GM18526 (cell line): ENCODE results near the gene ABCC4.

Experiments used
- POLR2A ChIP-seq: IDR thresholded peaks from 3 replicates; pipeline ENCODE4 v1.6.1; 2011; ENCODE audit not compliant: insufficient read length; ENCODE audit errors: extremely low read depth

The ABCC4 gene

GRCh38 chr13:95317039-95317989 is 16.1 kb upstream of the ABCC4 start:
- TF ChIP-seq POLR2A, result no peak

- no peak for TF ChIP-seq POLR2A
These were observed 14.5 kb upstream of the ABCC4 start for GRCh38 chr13:95315752-95316151.

GRCh38 chr13:95307507-95307906 is 6.3 kb upstream of the ABCC4 start:
- no peak for TF ChIP-seq POLR2A

GRCh38 chr13:95304453-95304852 is 3.2 kb upstream of the ABCC4 start:
- TF ChIP-seq POLR2A, result no peak

GRCh38 chr13:95301968-95302393 is 730 bp upstream of the ABCC4 start:
- TF ChIP-seq POLR2A, result no peak

GRCh38 chr13:95300625-95301182 is 547 bp downstream of the ABCC4 start:
- TF ChIP-seq POLR2A, result no peak

GRCh38 chr13:95298971-95299621 is 2.2 kb downstream of the ABCC4 start:
- TF ChIP-seq POLR2A, result no peak

- TF ChIP-seq POLR2A, result no peak
These were observed 2.9 kb downstream of the ABCC4 start for GRCh38 chr13:95298169-95298965.

- no peak for TF ChIP-seq POLR2A
These were observed 4.8 kb downstream of the ABCC4 start for GRCh38 chr13:95296326-95296925.

GRCh38 chr13:95295026-95295425 is 6.2 kb downstream of the ABCC4 start:
- TF ChIP-seq POLR2A, result no peak

- no peak for TF ChIP-seq POLR2A
These were observed 8.6 kb downstream of the ABCC4 start for GRCh38 chr13:95292622-95293021.

- no peak for TF ChIP-seq POLR2A
These were observed 12.2 kb downstream of the ABCC4 start for GRCh38 chr13:95289020-95289444.

- TF ChIP-seq POLR2A, result no peak
These were observed 16.8 kb downstream of the ABCC4 start for GRCh38 chr13:95284436-95284835.

- no peak for TF ChIP-seq POLR2A
These were observed 22.2 kb downstream of the ABCC4 start for GRCh38 chr13:95279016-95279415.

- TF ChIP-seq POLR2A, result no peak
These were observed 25.2 kb downstream of the ABCC4 start for GRCh38 chr13:95276037-95276505.
